ENCODE data around the gene AK6. TPM values are rescaled to one million over a fixed set of nuclear protein-coding genes. Genes with fewer than 3 reads are reported as not detected.

The AK6 gene
- total RNA-seq, 1 experiment from 2014 or later: 40.8 TPM

- peaks cover 6% of the 10 kb centered on the region for H3K23me2 ChIP-seq (ENCODE audit: insufficient read length, low read depth, low read length, poor library complexity, severe bottlenecking)
- no peak overlapping the region for H3K27ac Mint-ChIP-seq
- H3K9me3 Mint-ChIP-seq: no peaks in the 10 kb centered on the region
- H2AK5ac ChIP-seq (ENCODE audit: insufficient read length, low read length): no peak overlapping the region
- no peak for TF ChIP-seq CTCF (conservative IDR thresholded peaks at IDR 0.05)
- no CpG with 5 or more reads among the region's 7 CpGs for WGBS (ENCODE audit: extremely low coverage, insufficient read length, low lambda C conversion rate)
- H4K5ac ChIP-seq (ENCODE audit: insufficient read length, low read depth, low read length): no peak overlapping the region
- no peak overlapping the region for H3K27ac ChIP-seq (ENCODE audit: insufficient read length, low read depth, low read length)
- peaks cover 11% of the 10 kb centered on the region for H3K27me3 Mint-ChIP-seq (ENCODE audit: low read depth)
- no peak for DNase-seq
- H3K4me2 ChIP-seq (ENCODE audit: insufficient read depth, insufficient read length, low read length): no peak overlapping the region
- no peaks in the 10 kb centered on the region for H3K79me1 ChIP-seq (ENCODE audit: insufficient read depth, low read depth, low read length, poor library complexity, severe bottlenecking)
- no peak overlapping the region for H2BK20ac ChIP-seq (ENCODE audit: low read depth, low read length, poor library complexity, severe bottlenecking)
- H3K36me3 Mint-ChIP-seq (ENCODE audit: insufficient read depth in 1 of 3, low read depth in 3 of 3): no peaks in the 10 kb centered on the region
- H3T11ph ChIP-seq (ENCODE audit: low read length): no peak overlapping the region
- H3K4ac ChIP-seq (ENCODE audit: low read depth, low read length): no peak overlapping the region
- H4K8ac ChIP-seq (replicated peaks; ENCODE audit: insufficient read length, low read depth, low read length): no peak overlapping the region
- no peak overlapping the region for H3K23ac ChIP-seq (ENCODE audit: insufficient read length, low read depth, low read length)
- H3K79me2 ChIP-seq (ENCODE audit: insufficient read depth, low read length): no peaks in the 10 kb centered on the region
- no peak overlapping the region for H2BK15ac ChIP-seq (ENCODE audit: low read depth, low read length)
- H3K27me3 ChIP-seq (ENCODE audit: insufficient read depth, low read length): 0 out of 2 replicates have a peak, but pooled peaks cover 2% of the 10 kb centered on the region
- no peaks in the 10 kb centered on the region for H4K20me1 ChIP-seq (ENCODE audit: control insufficient read depth, insufficient read depth, insufficient read length)
- H3K4me1 ChIP-seq (ENCODE audit: insufficient read depth, low read length): no peaks in the 10 kb centered on the region
- H2BK5ac ChIP-seq (ENCODE audit: insufficient read length, low read length): no peak overlapping the region
- H2BK120ac ChIP-seq (ENCODE audit: low read depth, low read length, poor library complexity, severe bottlenecking): no peak overlapping the region
- no peak overlapping the region for H4K91ac ChIP-seq (ENCODE audit: insufficient read length, low read depth, low read length)
- no peak overlapping the region for H2BK12ac ChIP-seq (ENCODE audit: insufficient read length, low read depth, low read length)
- no peak overlapping the region for H2AFZ ChIP-seq (ENCODE audit: low read length)
- no peak overlapping the region for H3K9ac ChIP-seq (ENCODE audit: extremely low read depth, insufficient read length, low read length)
- no peak overlapping the region for H3K4me3 Mint-ChIP-seq
- H3K9me3 ChIP-seq (ENCODE audit: control insufficient read depth, low read depth, low read length): no peaks in the 10 kb centered on the region
- no peak overlapping the region for H3K56ac ChIP-seq (ENCODE audit: insufficient read length, low read depth, low read length)
- H3K14ac ChIP-seq (ENCODE audit: insufficient read depth, low read length): no peak overlapping the region
- peaks cover 6 to 8% of the 10 kb centered on the region in 2 experiments for H3K4me1 Mint-ChIP-seq
- H3K18ac ChIP-seq (ENCODE audit: insufficient read length, low read depth, low read length): no peak overlapping the region
Measured at GRCh38 chr5:69335341-69335935, 33.9 kb downstream of the AK6 start.
